ENCODE results near the gene ABCD1. TPM values are rescaled to one million over a fixed set of nuclear protein-coding genes. Genes with fewer than 3 reads are reported as not detected.
"Not testable (repeated sequence)": the region's sequence is repeated elsewhere in the genome, so short reads cannot be mapped to it uniquely, and the experiment has no call there.

The ABCD1 gene
- polyA plus RNA-seq, 5 donors: 5.7 to 11.7 (median 7.2) TPM

DNA sequence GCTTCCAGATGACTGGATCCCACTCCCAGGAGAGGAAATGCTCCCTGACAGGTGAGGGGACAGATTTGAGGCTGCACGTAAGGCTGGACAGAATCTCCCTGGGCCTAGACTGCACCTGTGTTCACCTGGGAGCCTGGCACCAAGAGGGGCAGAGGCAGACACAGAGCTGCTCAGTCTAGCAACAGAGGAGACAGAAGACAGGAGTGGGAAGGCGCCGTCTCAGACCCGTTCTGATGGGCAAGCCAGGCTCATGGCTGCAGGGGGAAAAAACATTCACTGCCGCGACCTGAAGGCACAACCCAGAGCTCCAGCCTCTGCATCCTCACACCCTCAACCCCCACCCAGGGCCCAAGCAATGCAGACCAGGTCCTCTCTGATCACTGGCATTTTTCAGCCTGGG, 17.2 kb upstream of the ABCD1 start:
- no peak for DNase-seq

DNA sequence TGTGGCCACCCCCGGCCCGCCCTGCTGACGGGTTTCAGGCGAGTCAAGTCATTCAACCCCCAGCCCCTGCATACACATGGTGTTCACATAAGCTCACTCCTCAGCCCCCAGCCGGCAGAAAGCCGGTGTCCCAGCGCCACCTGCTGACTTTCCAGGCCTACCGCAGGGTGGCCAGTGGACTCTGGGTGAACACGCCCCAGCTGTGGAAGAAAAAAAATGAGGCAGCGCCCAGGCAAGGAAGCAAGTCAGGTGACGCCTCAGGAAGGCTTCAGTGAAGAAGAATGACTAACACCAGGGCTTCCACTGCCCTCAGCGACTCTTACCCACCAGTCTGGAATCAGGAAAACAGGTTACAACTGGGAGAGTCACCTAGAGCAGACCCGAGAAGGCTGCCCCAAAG, 16.2 kb upstream of the ABCD1 start:
- no peak for DNase-seq

- no peak for DNase-seq
These were observed 14.7 kb upstream of the ABCD1 start for GRCh38 chrX:153709726-153710674.

- DNase-seq: no peak
These were observed 10.4 kb upstream of the ABCD1 start for GRCh38 chrX:153714256-153714655.

DNA sequence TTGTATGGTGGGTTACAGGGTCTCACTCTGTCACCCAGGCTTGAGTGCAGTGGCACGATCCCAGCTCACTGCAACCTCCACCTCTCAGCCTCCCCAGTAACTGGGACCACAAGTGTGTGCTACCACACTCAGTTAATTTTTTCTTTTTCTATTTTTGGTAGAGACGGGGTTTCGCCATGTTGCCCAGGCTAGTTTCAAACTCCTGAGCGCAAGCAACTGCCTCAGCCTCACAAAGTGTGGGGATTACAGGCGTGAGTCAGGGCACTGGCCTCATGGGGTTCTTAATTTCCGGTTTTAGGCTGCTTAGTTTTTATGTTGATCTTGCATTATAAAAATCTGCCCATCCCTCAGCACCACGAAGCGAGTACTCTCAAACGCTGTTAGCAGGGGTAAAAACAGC, 7.2 kb upstream of the ABCD1 start:
- no peak for DNase-seq

DNA sequence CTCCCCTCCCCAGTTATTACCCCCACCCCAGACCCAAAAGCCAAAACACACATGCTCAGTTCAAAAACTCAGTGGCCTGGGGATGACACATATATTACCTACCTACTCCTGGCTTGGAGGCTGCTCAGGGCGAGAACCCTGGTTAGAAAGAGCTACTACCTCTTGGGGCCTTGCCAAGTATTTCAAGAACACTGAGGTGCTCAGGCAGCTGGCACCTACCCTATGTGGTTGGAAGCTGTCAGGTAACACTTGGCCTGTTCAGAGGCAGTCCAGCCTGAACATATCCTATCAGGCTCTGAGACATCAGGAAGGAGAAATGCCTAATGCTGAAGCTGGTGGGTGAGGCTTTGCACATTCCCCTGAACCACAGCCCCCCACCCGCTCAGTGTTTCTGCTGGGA, 5.4 kb upstream of the ABCD1 start:
- no peak for DNase-seq

GRCh38 chrX:153719701-153720100, 5.0 kb upstream of the ABCD1 start:
- no peak for DNase-seq

DNA sequence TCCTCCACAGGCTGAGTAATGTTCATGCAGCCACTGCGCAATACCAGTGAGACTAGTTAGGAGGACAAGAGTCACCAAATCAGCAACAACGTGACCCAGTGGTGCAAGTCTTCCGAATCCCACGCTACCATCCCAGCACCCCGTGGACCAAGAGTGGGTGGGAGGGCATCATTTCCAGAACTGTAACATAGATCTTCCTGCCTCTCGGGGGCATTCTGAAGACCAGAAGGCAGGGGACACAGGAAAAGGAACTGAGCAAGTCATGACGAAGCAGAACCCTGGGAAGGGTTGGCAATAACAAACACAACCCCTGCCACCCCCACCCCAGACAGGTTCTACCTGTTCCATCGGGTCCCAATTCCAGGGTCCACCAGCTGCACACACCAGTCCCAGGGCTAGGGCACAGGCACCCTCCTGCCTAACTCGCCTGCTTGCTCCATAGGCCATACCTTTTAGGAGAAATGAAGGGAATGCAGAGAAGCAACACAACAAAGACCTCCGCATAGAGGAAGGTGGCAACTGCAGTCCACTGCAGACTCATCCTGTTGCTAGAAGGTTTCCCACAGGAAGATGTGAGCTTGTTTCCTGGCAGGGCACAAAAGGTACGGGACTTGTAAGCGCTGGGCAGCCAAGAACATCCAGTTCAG, 1.8 kb upstream of the ABCD1 start:
- no peak for DNase-seq

GRCh38 chrX:153723351-153724251, 1.1 kb upstream of the ABCD1 start:
- no peak for DNase-seq

- DNase-seq: no peak
These were observed 579 bp downstream of the ABCD1 start for GRCh38 chrX:153725039-153725831.

- DNase-seq: no peak
These were observed 1.2 kb downstream of the ABCD1 start for GRCh38 chrX:153725832-153726285.

DNA sequence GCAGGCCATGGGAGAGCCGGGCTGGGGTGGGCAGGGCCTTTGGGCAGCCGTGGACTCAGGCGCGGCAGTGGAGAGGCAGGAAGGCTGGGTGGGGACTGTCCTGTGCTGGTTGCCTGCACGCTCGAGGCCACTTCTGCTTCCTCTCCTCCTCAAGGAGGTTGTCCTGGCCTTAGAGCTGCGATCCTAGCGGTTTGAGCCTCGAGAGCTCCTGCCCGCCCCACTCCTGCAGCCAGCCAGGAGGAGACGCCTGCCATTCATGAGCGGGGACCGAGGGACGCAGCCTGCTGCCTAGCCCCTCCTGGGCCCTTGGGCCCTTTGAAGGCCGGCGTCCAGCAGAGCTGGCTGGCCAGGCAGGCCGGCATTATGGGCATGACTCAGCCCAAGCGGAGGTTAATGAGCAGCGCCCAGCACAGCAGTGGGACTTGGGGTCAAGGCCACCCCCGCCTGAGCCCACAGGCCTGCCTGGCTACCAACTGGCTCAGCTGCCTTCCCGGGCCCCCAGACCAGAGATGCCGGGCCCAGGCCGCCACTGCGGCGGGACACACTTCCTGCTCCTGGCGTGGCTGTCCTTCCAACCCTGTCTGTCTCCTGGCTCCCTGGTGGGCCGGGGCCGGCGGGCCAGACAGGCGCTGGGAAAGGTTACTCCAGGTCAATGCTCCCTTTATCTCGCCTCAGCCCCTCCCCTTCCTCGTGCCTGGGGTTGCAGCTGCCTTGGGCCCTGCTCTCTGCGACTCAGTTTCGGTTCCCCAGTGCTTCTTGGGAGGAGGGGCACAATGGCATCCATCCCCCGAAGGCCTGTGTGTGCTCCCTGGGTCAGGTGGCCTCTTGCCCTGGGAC, 1.8 kb downstream of the ABCD1 start:
- DNase-seq: no peak

DNA sequence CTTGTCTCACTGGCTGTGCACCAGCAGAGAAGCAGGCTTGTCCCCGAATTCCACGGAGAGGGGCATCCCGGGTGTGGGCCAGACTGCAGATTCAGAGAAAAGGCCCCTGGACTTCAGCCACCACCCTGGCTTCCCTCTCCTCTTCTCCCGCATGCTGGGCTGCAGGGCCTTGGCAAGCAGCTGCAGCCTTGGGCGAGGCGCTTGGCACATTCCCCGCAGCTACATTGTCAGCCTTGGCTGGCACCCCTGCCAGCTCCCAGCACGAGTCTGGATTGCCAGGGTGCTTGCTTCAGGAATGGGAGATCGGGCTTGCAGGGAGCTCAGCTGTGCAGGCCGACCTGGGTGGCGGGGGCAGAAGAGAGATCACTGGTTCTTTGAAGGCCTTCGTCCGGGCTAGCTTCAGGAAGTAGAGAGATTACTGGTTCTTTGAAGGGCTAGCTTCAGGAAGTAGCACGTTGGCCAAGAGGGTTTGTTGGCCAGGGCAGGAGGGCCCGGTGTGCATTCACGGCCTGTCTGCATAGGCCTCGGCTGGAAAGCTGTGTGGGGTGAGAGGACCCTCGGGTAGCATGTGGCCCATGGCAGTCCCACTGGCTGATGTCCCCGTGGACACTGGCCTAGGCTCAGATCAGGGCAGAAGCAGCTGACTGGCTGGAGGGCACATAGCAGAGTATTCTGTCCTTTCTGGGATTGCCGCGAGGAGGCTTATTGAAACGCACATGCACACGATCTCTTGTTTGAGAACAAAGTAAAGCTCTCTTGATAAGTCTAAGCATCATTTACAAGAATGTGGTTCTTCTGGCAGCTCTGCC, 2.7 kb downstream of the ABCD1 start:
- no peak for DNase-seq

DNA sequence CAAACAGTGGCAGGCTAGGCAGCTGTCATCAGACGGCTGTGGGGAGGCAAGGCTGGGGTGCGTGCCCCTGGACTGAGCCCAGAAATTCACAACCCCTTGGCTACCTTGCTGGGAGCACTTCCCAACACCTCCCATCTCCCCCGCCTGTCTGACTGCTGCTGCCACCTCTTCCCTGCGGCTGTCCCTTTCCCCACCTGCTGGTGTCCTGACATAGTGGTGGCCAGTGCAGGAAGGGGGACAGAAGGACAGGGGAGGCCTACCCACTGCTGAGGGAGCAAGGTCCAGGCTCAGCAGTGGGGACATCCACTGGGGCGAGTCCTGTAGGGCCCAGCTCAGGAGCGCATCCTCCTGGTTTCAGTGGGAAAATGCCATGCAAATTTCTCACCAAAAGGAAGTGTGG, 3.4 kb downstream of the ABCD1 start:
- DNase-seq: no peak

DNA sequence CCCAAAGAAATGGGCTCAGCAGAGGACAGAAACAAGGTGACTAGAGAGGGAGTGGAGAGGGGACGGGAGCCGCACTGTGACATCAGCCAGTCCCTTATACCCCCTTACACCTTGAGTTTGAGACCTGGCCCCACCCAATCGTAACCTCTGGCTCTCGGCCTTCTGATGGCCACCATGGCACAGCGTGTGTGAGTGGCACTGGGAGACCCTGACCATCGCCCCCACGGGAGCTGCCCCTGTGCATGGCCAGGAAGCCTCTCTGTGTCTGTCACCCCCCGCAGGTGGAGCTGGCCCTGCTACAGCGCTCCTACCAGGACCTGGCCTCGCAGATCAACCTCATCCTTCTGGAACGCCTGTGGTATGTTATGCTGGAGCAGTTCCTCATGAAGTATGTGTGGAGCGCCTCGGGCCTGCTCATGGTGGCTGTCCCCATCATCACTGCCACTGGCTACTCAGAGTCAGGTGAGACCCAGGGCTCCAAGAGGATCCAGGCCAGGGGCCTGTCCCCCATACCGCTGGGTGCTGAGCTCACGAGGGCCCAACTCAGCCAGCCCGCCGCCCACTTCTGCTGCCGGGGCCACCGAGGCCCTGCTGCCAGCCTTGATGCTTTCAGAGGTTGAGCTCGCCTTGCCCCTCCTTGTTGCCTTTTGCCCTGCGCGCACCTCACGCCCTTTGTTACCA, 4.4 kb downstream of the ABCD1 start:
- no peak for DNase-seq

DNA sequence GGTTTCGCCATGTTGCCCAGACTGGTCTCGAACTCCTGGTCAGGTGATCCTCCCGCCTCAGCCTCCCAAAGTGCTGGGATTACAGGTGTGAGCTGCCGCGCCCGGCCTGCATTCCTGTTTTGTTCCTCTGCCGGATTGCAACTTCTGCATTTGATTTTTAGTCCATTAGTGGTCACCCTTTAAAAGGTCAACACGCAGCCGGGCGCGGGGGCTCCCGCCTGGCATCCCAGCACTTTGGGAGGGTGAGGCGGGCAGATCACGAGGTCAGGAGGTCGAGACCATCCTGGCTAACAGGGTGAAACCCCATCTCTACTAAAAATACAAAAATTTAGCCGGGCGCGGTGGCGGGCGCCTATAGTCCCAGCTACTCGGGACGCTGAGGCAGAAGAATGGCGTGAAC, 5.5 kb downstream of the ABCD1 start:
- not testable (repeated sequence) for DNase-seq

- DNase-seq: no peak
These were observed 6.6 kb downstream of the ABCD1 start for GRCh38 chrX:153731117-153731844.

- no peak for DNase-seq
These were observed 7.2 kb downstream of the ABCD1 start for GRCh38 chrX:153731845-153732215.
